GM21526 (cell line): ENCODE data around the gene DENND1C.
"Not testable (repeated sequence)": the region's sequence is repeated elsewhere in the genome, so short reads cannot be mapped to it uniquely, and the experiment has no call there.

Source experiments
- ATAC-seq: cut with Tn5 transposase; IDR thresholded peaks from one replicate; pipeline ENCODE4 v1.9.1; 2021; ENCODE audit warnings: moderate library complexity; ENCODE audit not compliant: unreplicated experiment, low FRiP score

Gene DENND1C

DNA sequence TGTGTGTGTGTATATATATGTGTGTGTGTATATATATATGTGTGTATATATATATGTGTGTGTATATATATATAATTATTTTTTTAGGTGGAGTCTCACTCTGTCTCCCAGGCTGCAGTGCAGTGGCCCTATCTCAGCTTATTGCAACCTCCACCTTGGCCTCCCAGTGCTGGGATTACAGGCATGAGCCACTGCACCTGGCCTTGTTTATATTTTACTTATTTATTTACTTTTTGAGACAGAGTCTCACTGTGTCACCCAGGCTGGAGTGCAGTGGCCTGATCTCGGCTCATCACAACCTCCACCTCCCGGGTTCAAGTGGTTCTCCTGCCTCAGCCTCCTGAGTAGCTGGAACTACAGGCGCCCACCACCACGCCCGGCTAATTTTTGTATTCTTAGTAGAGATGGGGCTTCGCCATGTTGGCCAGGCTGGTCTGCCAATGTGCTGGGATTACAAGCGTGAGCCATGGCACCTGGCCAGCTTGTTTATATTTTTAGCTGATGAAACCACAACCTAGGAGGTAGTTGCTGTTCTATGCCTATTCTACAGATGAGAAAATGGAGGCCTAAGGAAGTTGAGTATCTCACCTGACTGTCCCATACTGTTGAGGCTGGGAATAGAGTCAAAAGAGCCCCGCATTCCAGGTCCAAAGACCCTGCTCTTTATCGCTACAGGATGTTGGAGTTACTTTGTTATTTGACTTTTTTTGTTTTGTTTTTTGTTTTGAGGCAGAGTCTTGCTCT is 26.6 kb upstream of the DENND1C start:
- not testable (repeated sequence) for ATAC-seq

DNA sequence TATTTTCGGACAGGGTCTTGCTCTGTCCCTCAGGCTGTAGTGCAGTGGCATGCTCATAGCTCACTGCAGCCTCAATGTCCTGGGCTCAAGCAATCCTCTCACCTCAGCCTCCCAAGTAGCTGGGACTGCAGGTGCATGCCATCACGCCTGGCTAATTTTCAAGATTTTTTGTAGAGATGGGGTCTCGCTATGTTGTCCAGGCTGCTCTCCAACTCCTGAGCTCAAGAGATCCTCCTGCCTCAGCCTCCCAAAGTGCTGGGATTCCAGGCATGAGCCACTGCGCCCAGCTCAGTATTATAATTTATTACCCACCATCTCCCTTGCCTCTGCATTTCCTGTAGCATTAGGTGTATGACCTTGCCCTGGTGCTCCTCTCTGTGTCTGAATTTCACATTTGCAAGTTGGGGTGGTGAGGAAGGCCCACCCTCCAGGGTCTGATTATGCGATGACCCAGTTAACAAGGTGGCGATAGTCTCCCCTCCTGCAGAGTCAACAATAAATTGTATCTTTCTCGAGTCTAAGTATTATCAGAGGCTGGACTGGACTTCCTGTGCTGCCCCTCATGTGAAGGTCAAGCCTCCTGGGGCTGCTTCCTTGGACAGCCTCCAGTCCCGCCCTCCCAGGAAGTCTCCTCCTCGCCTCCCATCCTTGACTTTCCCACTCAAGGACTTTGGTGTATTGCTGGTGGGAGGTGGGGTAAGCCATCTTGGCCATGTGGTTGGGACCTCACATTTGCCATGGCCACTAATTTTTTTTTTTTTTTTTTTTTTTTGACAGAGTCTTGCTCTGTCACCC is 22.0 kb upstream of the DENND1C start:
- no peak for ATAC-seq

GRCh38 chr19:6501740-6502648 is 20.4 kb upstream of the DENND1C start, which contains the start of gene TUBB4A:
TUBB4A (minus strand) TSS chr19:6502309; CDS start chr19:6502212, 97 bp downstream.
- no peak for ATAC-seq

DNA sequence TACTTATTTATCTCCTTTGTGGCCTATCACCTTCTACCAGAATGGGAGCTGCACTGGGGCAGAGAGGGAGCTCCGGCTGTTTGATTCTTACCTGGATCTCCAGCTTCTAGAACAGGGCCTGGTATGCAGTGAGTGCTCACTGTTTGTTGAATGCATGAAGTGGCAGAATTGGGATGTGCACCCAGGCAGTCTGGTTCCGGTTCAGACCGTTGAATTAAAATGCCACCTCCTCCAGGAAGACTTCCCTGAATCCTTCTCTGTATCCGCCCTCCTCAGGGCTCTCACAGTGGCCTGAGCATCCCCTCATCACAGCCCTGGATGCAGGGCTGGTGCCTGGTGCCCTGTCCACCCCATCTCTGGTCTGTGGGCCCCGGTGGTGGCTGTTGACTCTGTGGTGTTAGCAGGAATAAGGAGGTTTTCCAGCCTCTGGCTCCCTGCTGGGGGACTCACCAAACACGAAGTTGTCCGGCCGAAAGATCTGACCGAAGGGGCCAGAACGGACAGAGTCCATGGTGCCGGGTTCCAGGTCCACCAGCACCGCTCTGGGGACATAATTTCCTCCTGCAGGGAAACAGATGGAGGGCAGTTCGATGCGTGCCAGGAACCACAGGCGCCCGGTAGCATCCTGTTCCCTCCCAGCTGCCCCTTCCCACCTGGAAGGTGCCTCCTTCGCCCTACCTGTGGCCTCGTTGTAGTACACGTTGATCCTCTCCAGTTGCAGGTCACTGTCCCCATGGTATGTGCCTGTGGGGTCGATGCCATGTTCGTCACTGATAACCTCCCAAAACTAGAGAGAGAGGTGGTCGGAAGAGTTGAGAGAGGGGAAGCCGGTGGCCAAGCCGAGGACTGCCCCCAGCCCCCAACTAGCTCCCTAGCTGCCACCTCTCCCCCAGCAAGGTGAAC is 19.5 kb upstream of the DENND1C start:
- no peak for ATAC-seq

DNA sequence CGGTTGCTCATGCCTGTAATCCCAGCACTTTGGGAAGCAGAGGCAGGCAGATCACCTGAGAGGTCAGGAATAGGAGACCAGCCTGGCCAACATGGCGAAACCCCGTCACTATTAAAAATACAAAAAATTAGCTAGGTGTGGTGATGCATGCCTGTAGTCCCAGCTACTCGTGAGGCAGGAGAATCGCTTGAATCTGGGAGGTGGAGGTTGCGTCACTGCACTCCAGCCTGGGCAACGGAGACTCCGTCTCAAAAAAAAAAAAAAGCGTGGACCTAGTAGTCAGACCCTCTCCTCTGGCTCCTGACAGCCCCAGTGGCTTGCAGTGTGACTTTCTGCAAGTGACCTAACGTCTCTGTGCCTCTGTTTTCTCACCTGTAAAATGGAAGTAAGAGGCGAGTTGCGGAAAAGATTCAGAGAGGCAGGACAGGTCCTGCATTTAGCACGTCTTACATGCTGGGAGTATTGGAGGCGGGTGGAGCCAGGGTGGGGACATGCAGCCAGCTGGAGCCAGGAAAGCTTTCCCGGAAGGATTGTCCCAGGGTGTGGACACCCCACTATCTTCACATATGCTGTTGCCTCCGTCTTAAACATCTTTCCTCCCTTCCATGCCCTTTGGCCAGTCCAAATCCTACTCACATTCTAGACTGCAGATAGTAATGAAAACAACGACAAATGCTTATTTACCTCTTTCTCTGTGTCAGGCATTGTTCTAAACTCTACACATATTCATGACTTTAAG is 17.6 kb upstream of the DENND1C start:
- ATAC-seq: no peak

DNA sequence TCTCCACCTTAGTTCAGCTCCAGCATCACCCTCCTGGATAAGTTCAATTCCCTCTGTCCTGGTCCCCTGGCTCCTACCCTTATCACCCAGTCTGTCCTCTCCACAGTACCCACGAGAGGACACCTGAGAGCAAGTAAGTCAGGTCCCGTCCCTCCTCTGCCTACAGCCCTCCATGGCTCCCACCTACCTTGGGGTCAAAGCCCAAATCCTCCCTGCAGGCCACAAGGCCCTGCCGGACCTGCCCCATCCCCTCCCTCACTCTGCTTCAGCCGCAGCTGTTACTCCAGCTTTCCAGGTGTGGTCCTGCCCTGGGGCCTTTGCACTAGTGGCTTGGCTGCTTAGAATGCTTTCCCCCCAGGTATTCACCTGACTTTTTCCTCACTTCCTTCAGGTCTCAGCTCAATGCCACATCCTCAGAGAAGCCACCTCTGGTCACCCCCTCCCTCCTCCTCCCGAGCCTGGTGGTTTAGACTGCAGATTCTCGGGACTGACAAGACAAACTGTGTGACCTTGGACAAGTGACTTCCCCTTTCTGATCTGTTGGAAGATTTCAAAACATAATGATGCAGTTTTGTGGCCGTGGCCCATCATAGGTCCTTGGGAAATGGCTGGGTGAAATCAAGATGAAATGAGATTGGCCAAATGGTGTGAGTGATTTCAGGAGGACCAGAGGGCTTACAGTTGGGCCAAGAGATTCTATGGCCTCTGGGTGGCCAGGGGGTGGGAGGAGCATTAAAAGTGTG is 16.9 kb upstream of the DENND1C start:
- no peak for ATAC-seq

DNA sequence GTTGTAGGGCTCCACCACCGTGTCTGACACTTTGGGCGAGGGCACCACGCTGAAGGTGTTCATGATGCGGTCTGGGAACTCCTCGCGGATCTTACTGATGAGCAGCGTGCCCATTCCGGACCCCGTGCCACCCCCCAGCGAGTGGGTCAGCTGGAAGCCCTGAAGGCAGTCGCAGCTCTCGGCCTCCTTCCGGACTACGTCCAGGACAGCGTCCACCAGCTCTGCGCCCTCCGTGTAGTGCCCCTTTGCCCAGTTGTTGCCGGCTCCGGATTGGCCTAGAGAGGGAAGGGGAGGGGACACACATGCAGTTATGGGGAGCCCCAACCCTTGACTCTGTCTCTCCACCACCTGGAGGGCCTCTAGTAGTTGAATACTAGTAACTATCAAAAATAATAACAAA is 14.4 kb upstream of the DENND1C start:
- no peak for ATAC-seq

DNA sequence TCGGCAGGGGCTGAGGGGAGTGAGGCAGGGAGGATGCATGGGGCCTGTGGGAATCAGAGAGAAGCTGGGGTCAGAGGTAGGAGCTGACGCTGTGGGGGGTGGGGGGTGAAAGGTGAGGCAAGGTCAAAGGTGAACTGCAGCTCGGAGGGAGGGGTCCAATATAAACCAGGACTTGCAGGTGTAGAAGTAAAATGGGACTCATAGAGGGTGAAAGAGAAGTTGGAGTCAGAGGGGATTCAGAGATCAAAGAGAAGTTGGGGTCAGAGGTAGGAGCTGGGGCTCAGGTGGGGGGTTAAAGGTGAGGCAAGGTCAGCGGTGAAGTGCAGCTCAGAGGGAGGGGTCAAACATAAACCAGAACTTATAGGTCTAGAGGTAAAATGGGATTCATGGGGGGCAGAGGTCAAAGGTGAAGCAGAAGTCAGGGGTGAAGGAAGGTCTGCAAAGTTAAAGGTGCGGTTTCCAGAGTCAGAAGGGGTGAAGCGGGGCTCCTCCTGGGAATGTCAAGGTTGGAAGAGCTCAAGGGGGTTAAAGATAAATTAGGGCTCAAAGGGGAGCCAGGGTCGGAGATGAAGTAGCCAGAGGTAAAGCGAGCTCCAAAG is 12.9 kb upstream of the DENND1C start:
- ATAC-seq: no peak

GRCh38 chr19:6491802-6492592 is 10.4 kb upstream of the DENND1C start:
- ATAC-seq: no peak

DNA sequence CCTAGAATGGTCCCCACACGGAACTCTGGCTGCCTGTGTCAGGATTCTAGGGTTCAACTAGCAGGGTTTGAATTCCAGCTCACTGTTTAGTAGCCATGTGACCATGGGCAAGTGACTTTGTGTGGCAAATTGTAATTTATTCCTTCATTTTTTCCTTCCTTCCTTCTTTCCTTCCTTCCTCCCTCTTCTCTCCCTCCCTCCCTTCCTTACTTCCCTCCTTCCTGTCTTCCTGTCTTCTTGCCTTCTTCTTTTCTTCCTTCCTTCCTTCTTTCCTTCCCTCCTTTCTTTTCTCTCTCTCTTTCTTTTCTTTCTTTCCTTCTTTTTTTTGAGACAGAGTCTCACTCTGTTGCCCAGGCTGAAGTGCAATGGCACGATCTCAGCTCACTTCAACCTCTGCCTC is 8.5 kb upstream of the DENND1C start:
- no peak for ATAC-seq

DNA sequence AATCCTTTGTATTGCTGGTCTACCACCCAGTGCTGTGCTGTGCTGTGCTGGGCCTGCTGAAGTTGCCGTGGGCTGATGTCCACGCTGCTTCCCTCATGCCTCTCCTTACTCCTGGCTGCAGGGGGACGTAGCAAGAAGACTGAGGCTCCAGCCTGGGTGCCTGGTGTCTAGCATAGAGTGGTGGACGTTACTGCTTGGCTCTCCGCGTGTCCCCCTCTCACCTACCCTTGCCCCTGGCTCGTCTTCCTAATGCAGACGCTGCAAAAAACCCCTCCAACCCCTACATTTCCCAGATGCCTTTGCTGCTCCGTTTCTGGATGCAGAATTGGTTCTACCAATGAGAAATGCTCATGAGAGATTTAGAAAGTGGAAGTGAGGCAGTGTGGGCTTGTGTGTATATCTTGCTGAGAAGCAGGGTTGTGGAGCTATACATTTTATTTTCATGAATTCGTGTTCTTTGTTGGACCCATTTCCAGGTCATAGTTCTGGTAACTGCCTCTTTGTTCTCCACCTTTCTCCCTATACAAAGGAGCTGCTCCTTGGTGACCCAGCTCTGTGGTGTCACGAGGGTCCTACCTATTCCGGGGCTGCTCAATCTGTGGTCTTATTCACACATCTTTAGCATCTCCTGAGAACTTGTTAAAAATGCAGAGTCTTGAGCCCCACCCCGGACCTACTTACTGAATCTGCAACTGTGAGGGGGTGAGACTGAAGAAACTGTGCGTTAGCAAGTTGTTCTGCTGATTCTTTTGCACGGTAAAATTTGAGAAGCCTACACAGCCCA is 7.9 kb upstream of the DENND1C start:
- no peak for ATAC-seq

DNA sequence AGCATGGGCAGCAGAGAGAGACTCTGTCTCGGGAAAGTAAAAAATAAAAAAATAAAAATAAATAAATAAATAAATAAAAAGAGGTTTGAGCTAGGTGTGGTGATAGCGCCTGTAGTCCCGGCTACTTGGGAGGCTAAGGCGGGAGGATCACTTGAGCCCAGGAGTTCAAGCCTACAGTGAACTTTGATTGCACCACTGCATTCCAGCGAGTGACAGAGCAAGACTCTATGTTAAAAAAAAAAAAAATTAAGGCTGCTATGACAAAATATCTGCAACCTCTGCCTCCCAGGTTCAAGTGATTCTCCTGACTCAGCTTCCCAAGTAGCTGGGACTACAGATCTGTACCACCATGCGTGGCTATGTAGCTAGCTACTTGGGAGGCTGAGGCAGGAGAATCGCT is 3.2 kb upstream of the DENND1C start:
- no peak for ATAC-seq

- no peak for ATAC-seq
Measured at GRCh38 chr19:6484230-6484629, 2.6 kb upstream of the DENND1C start.

GRCh38 chr19:6483235-6483634 is 1.6 kb upstream of the DENND1C start:
- no peak for ATAC-seq

- ATAC-seq: no peak
Measured at GRCh38 chr19:6482343-6482686, 728 bp upstream of the DENND1C start.

DNA sequence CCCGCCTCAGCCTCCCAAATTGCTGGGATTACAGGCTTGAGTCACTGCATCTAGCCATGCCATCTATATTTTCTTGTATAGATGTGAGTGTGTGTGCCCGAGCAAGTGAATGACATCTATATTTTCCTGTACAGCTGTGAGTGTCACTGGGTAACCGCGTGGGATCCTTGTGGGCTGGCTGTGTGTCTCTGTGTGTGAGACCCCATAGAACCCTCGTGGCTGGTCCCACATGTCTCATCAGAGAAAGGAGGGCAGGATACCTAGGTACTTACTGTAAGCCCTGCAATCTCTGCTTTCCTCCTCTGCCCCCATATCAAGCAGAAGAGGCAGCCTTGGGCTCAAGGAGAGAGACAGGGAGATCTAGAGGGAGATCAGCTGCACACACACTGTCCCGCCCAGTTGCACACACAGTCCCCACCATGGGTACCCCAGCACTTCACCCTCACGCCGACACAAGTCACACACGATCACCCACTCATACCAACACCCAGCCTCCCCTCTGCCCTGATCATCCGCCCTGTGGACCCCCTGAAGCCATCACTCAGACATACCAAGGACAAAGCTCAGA is 655 bp downstream of the DENND1C start:
- ATAC-seq: no peak
